Measurements from ENCODE around the gene FPR3. TPM values are rescaled to one million over a fixed set of nuclear protein-coding genes. Genes with fewer than 3 reads are reported as not detected.
A peak's percentile ranks its signal among the peaks of the same experiment; 100 is the strongest.
"Not testable (repeated sequence)": the region's sequence is repeated elsewhere in the genome, so short reads cannot be mapped to it uniquely, and the experiment has no call there.

The FPR3 gene
- total and polyA plus RNA-seq, 4 donors: 5.5 to 19.1 (median 11.2) TPM

DNA sequence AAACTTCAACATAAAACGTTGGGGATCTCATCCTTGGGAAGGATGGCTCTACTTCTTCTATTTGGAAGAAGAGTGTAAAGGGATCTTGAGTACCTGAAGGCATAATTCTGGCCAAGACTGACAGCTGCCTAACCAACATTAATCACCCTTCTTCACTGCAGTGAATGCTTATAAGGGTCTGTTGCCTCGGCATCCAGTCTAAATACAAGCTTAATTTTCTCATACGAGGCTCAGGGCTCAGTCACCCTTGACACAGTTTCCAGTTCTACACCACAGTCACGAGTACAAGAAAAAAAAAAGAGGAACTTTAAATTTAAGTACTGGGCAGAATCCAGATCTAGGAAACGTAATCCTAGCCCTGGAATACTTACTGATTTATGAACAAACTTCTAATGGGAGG, 9.0 kb downstream of the FPR3 start:
- 21 to 49% methylated on average over 5 of the region's 5 CpGs for WGBS, 2 donors
- peaks cover 2 to 35% (median 12%) of the 10 kb centered on the region in 5 donors for H3K4me1 ChIP-seq (ENCODE audit: control insufficient read depth in 5 of 5, insufficient read depth in 5 of 5, low read length in 5 of 5)
- H3K27ac ChIP-seq (ENCODE audit: low read depth in 1 of 2, low read length in 1 of 2): peak overlapping the region in 1 of 2 donors; percentile 17
- H3K36me3 ChIP-seq (ENCODE audit: control insufficient read depth in 4 of 4, insufficient read depth in 4 of 4, low read length in 4 of 4): no peaks in the 10 kb centered on the region
- no peak for DNase-seq
- no peak for TF ChIP-seq CTCF (IDR thresholded peaks at IDR 0.05; ENCODE audit: control extremely low read depth, extremely low read depth)
- no peak overlapping the region for H3K4me3 ChIP-seq
- H3K9ac ChIP-seq (ENCODE audit: insufficient read depth in 1 of 2, low read length in 2 of 2): no peak overlapping the region
- no peaks in the 10 kb centered on the region for H3K27me3 ChIP-seq (ENCODE audit: control insufficient read depth in 3 of 3, insufficient read depth in 3 of 3, low read length in 2 of 3)
- no peak for ATAC-seq (ENCODE audit: insufficient read depth, low FRiP score)
- H3K9me3 ChIP-seq (ENCODE audit: control insufficient read depth in 4 of 4, insufficient read depth in 3 of 4, low read length in 3 of 4): peaks cover 0 to 10% (median 0%) of the 10 kb centered on the region in 4 donors

- peaks cover 2 to 29% (median 7%) of the 10 kb centered on the region in 5 donors for H3K4me1 ChIP-seq (ENCODE audit: control insufficient read depth in 5 of 5, insufficient read depth in 5 of 5, low read length in 5 of 5)
- WGBS, 2 donors: 59 to 60% methylated on average over 9 of the region's 9 CpGs
- ATAC-seq (ENCODE audit: insufficient read depth, low FRiP score): not testable (repeated sequence)
Observed at GRCh38 chr19:51804789-51805188, 9.8 kb downstream of the FPR3 start.

GRCh38 chr19:51805396-51805795, 10.4 kb downstream of the FPR3 start:
- not testable (repeated sequence) for ATAC-seq (ENCODE audit: insufficient read depth, low FRiP score)

More at GRCh38 chr19:51804789-51805188, 9.8 kb downstream of the FPR3 start:
- peak; percentile 35 to 41 (median 35) for DNase-seq
- not testable (repeated sequence) for H3K36me3 ChIP-seq (ENCODE audit: control insufficient read depth in 4 of 4, insufficient read depth in 4 of 4, low read length in 4 of 4); H3K27me3 ChIP-seq (ENCODE audit: control insufficient read depth in 3 of 3, insufficient read depth in 3 of 3, low read length in 2 of 3); H3K9me3 ChIP-seq (ENCODE audit: control insufficient read depth in 4 of 4, insufficient read depth in 3 of 4, low read length in 3 of 4); H3K9ac ChIP-seq (ENCODE audit: insufficient read depth in 1 of 2, low read length in 2 of 2); H3K4me3 ChIP-seq
- H3K27ac ChIP-seq (ENCODE audit: low read depth in 1 of 2, low read length in 1 of 2): peak overlapping the region in 1 of 2 donors; percentile 11

GRCh38 chr19:51806571-51806970, 11.6 kb downstream of the FPR3 start:
- 89 to 91% methylated on average over 5 of the region's 5 CpGs for WGBS, 2 donors
- H3K9me3 ChIP-seq (ENCODE audit: control insufficient read depth in 4 of 4, insufficient read depth in 3 of 4, low read length in 3 of 4); ATAC-seq (ENCODE audit: insufficient read depth, low FRiP score); H3K27me3 ChIP-seq (ENCODE audit: control insufficient read depth in 3 of 3, insufficient read depth in 3 of 3, low read length in 2 of 3); H3K9ac ChIP-seq (ENCODE audit: insufficient read depth in 1 of 2, low read length in 2 of 2); H3K36me3 ChIP-seq (ENCODE audit: control insufficient read depth in 4 of 4, insufficient read depth in 4 of 4, low read length in 4 of 4); DNase-seq; H3K4me3 ChIP-seq: not testable (repeated sequence)
- Histone ChIP-seq H3K27ac (ENCODE audit: low read depth in 1 of 2, low read length in 1 of 2) (peak overlapping the region in 1 of 2 donors; percentile 26), H3K4me1 (ENCODE audit: control insufficient read depth in 5 of 5, insufficient read depth in 5 of 5, low read length in 5 of 5) (peaks cover 2 to 14% (median 4%) of the 10 kb centered on the region in 5 donors)

More at GRCh38 chr19:51805396-51805795, 10.4 kb downstream of the FPR3 start:
- not testable (repeated sequence) for H3K9me3 ChIP-seq (ENCODE audit: control insufficient read depth in 4 of 4, insufficient read depth in 3 of 4, low read length in 3 of 4); DNase-seq; H3K27me3 ChIP-seq (ENCODE audit: control insufficient read depth in 3 of 3, insufficient read depth in 3 of 3, low read length in 2 of 3); H3K9ac ChIP-seq (ENCODE audit: insufficient read depth in 1 of 2, low read length in 2 of 2); H3K27ac ChIP-seq (ENCODE audit: low read depth in 1 of 2, low read length in 1 of 2); H3K4me3 ChIP-seq; H3K36me3 ChIP-seq (ENCODE audit: control insufficient read depth in 4 of 4, insufficient read depth in 4 of 4, low read length in 4 of 4)
- WGBS, 2 donors: 46 to 81% methylated on average over 8 of the region's 8 CpGs
- peaks cover 2 to 23% (median 5%) of the 10 kb centered on the region in 5 donors for H3K4me1 ChIP-seq (ENCODE audit: control insufficient read depth in 5 of 5, insufficient read depth in 5 of 5, low read length in 5 of 5)

GRCh38 chr19:51807111-51807701, 12.2 kb downstream of the FPR3 start:
- DNase-seq (peak; percentile 56 to 77 (median 56)), ATAC-seq (ENCODE audit: insufficient read depth, low FRiP score) (peak; percentile 34)
- no peak overlapping the region for H3K4me3 ChIP-seq
- no peaks in the 10 kb centered on the region for H3K27me3 ChIP-seq (ENCODE audit: control insufficient read depth in 3 of 3, insufficient read depth in 3 of 3, low read length in 2 of 3)
- peaks cover 2 to 14% (median 4%) of the 10 kb centered on the region in 5 donors for H3K4me1 ChIP-seq (ENCODE audit: control insufficient read depth in 5 of 5, insufficient read depth in 5 of 5, low read length in 5 of 5)
- H3K27ac ChIP-seq (ENCODE audit: low read depth in 1 of 2, low read length in 1 of 2): peak overlapping the region in 1 of 2 donors; percentile 23
- TF ChIP-seq CTCF (IDR thresholded peaks at IDR 0.05; ENCODE audit: control extremely low read depth, extremely low read depth): no peak
- H3K9ac ChIP-seq (ENCODE audit: insufficient read depth in 1 of 2, low read length in 2 of 2): no peak overlapping the region
- WGBS, 2 donors: 40 to 44% methylated on average over 6 of the region's 6 CpGs
- H3K9me3 ChIP-seq (ENCODE audit: control insufficient read depth in 4 of 4, insufficient read depth in 3 of 4, low read length in 3 of 4): peaks cover 0 to 8% (median 0%) of the 10 kb centered on the region in 4 donors
- H3K36me3 ChIP-seq (ENCODE audit: control insufficient read depth in 4 of 4, insufficient read depth in 4 of 4, low read length in 4 of 4): no peaks in the 10 kb centered on the region

Data from lung (tissue), 12 donors.